Stomach (tissue), 9 donors: Measurements from ENCODE around the gene ATOX1. TPM values are rescaled to one million over a fixed set of nuclear protein-coding genes. Genes with fewer than 3 reads are reported as not detected.
"Not testable (repeated sequence)": the region's sequence is repeated elsewhere in the genome, so short reads cannot be mapped to it uniquely, and the experiment has no call there.

Experiments used
- DNase-seq, 2 donors: peaks; one replicate each; pipeline versions ENCODE4 v3.0.0 to v3.0.0-alpha.2; 2013 to 2019
- H3K27ac ChIP-seq, 5 donors: fragments of 200-600 bp in 4 of 5; sonication (generic) in 4 of 5; one replicate each; pipeline ENCODE4 v1.5.1; 2013 to 2019; ENCODE audit warnings: mild to moderate bottlenecking in 1 of 5, moderate library complexity in 1 of 5
- H3K27me3 ChIP-seq, 3 donors: fragments of 200-600 bp; sonication (generic); one replicate each; pipeline ENCODE4 v1.5.1; 2017 to 2019; ENCODE audit warnings: mixed run types in 1 of 3
- H3K36me3 ChIP-seq, 4 donors: fragments of 200-600 bp; sonication (generic); 1 replicate in 3 of 4; 2 replicates in 1 of 4; pipeline ENCODE4 v1.5.1; 2016 to 2019
- H3K4me1 ChIP-seq, 4 donors: fragments of 200-600 bp; sonication (generic); one replicate each; pipeline ENCODE4 v1.5.1; 2016 to 2019
- H3K4me3 ChIP-seq, 4 donors: fragments of 200-600 bp; sonication (generic) in 3 of 4; one replicate each; pipeline ENCODE4 v1.5.1; 2016 to 2019; ENCODE audit warnings: mild to moderate bottlenecking in 1 of 4
- H3K9me3 ChIP-seq, 4 donors: fragments of 200-600 bp; sonication (generic); one replicate each; pipeline ENCODE4 v1.5.1; 2016 to 2019
- CTCF ChIP-seq, 7 experiments: fragments of 450-650 bp in 4 of 7; fragments of 200-600 bp in 3 of 7; sonication (generic) in 3 of 7; IDR thresholded peaks; one replicate each; pipeline ENCODE4 v1.5.1; 2016 to 2019; ENCODE audit warnings: antibody characterized with exemption in 7 of 7, control low read depth in 2 of 7, mild to moderate bottlenecking in 1 of 7
- EP300 ChIP-seq: sonication (generic); formaldehyde crosslinking; IDR thresholded peaks from one replicate; pipeline ENCODE4 v1.6.1; 2017; ENCODE audit warnings: antibody characterized with exemption
- POLR2A ChIP-seq, 4 donors: fragments of 450-650 bp; IDR thresholded peaks; one replicate each; pipeline ENCODE4 v1.6.1; 2016; ENCODE audit warnings: antibody characterized with exemption in 4 of 4, control low read depth in 2 of 4, mild to moderate bottlenecking in 1 of 4, moderate library complexity in 1 of 4
- POLR2AphosphoS5 ChIP-seq, 3 donors: sonication (generic); formaldehyde crosslinking; IDR thresholded peaks; one replicate each; pipeline ENCODE4 v1.6.1; 2016; ENCODE audit warnings: antibody characterized with exemption in 3 of 3
- WGBS, 5 donors: extraction: QIAGEN DNeasy Blood & Tissue Kit in 3 of 5; methylation state at CpG; one replicate each; pipeline versions ENCODE4 v1.1.5 to v1.1.7; 2013 to 2018; 5-methylcytosine and 5-hydroxymethylcytosine counted together
- intact Hi-C: fragments of 100-400 bp; cut with DNase I; formaldehyde crosslinking; loops from one replicate; pipeline ENCODE4 v1.15.1; 2023; ENCODE audit warnings: low total_unique reads
- polyA plus RNA-seq, 3 donors: library from polyadenylated mRNA; stranded (reverse); fragments of 200-250 nt; gene quantifications; one replicate each; pipeline ENCODE4 v1.2.3, GENCODE V29; 2013
- total RNA-seq, 5 donors: library from RNA; depleted of rRNA; stranded (reverse); fragments of >200 nt; gene quantifications; one replicate each; pipeline versions ENCODE4 v1.1.0 to v1.2.3, GENCODE V29; 2014 to 2016
- donor health status: healthy with polysubstance abuse.
- donor health status: Bipolar disorder and iron deficiency.
- donor health status: healthy.

The ATOX1 gene
- total and polyA plus RNA-seq, 8 donors, result 24.6 to 177 (median 80.6) TPM; not detected in 1

- Histone ChIP-seq H3K27ac (no peak overlapping the region), H3K36me3 (peaks cover 0 to 28% (median 2%) of the 10 kb centered on the region in 4 donors), H3K4me3 (no peak overlapping the region), H3K27me3 (no peaks in the 10 kb centered on the region), H3K9me3 (peaks cover 3 to 18% (median 6%) of the 10 kb centered on the region in 4 donors), H3K4me1 (no peaks in the 10 kb centered on the region)
- intact Hi-C loops, result no loop called here
- WGBS, 5 donors, result 95 to 100% (median 97%) methylated on average over 3 of the region's 3 CpGs
- DNase-seq, result no peak
- TF ChIP-seq CTCF (IDR thresholded peaks at IDR 0.05) (no peak), EP300 (no peak), POLR2AphosphoS5 (IDR thresholded peaks at IDR 0.05) (no peak), POLR2A (IDR thresholded peaks at IDR 0.05) (no peak)
Observed at GRCh38 chr5:151734064-151734408, 24.4 kb downstream of the ATOX1 start.

- H3K27me3 ChIP-seq, result no peaks in the 10 kb centered on the region
- intact Hi-C loops, result no loop called here
- TF ChIP-seq CTCF (IDR thresholded peaks at IDR 0.05) (no peak), EP300 (no peak), POLR2AphosphoS5 (IDR thresholded peaks at IDR 0.05) (no peak), POLR2A (IDR thresholded peaks at IDR 0.05) (no peak)
- no peak for DNase-seq
- no peaks in the 10 kb centered on the region for H3K4me1 ChIP-seq
- no peak overlapping the region for H3K27ac ChIP-seq
- H3K4me3 ChIP-seq, result no peak overlapping the region
- H3K36me3 ChIP-seq, result peaks cover 0 to 28% (median 2%) of the 10 kb centered on the region in 4 donors
- peaks cover 3 to 19% (median 6%) of the 10 kb centered on the region in 4 donors for H3K9me3 ChIP-seq
- 91 to 97% (median 94%) methylated on average over 9 of the region's 9 CpGs for WGBS, 5 donors
Observed at GRCh38 chr5:151733358-151734063, 24.9 kb downstream of the ATOX1 start.

DNA sequence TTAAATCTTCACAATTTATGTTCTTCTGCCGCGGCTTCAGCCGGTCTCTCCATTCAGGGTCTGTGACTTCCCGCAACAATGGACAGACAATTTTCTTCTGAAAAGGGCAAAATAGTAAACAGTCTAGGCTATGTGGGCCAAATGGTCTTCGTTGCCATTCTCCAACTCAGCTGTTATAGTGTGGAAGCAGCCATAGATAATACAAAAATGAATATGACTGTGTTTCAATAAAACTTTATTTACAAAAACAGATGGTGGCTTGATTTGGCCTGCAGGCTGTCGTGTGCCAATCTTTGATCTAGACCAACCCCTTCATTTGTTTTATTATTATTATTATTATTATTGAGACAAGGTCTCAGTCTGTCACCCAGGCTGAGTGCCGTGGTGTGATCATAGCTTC lies 28.1 kb downstream of the ATOX1 start:
- H3K9me3 ChIP-seq, result peaks cover 3 to 19% (median 6%) of the 10 kb centered on the region in 4 donors
- H3K4me1 ChIP-seq, result no peaks in the 10 kb centered on the region
- H3K4me3 ChIP-seq, result no peak overlapping the region
- intact Hi-C loops, result no loop called here
- no peaks in the 10 kb centered on the region for H3K27me3 ChIP-seq
- TF ChIP-seq EP300 (no peak), POLR2A (IDR thresholded peaks at IDR 0.05) (no peak), POLR2AphosphoS5 (IDR thresholded peaks at IDR 0.05) (no peak), CTCF (IDR thresholded peaks at IDR 0.05) (no peak)
- WGBS, 5 donors, result 89 to 97% (median 93%) methylated on average over 7 of the region's 7 CpGs
- H3K36me3 ChIP-seq, result peaks cover 0 to 18% (median 2%) of the 10 kb centered on the region in 4 donors
- H3K27ac ChIP-seq, result no peak overlapping the region
- no peak for DNase-seq

- H3K27me3 ChIP-seq, H3K4me1 ChIP-seq, DNase-seq, H3K4me3 ChIP-seq, intact Hi-C loops, H3K27ac ChIP-seq: not testable (repeated sequence)
- Histone ChIP-seq H3K9me3 (peaks cover 3 to 19% (median 6%) of the 10 kb centered on the region in 4 donors), H3K36me3 (peaks cover 0 to 18% (median 2%) of the 10 kb centered on the region in 4 donors)
- 75 to 98% (median 81%) methylated on average over 5 of the region's 5 CpGs for WGBS, 5 donors
Observed at GRCh38 chr5:151729597-151729996, 28.8 kb downstream of the ATOX1 start.

DNA sequence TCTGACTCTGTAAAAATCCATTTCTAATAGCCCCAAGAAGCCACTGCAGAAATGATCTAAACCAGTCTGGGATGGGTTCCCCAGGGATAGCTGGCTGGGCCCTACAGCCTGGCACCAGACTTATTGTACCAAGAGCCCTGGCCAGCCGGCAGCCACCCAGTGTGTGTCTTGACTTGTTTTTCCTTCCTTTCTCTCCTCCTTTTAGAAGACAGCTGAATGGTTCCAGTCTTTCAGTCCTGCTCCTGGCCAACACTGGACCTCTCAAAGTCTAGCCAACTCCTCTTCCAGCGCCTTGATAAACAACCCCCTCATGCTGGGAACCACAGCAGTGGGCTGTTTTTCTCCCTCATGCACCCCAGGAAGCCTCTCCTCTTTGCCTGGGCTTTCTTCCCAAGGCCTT lies 34.1 kb downstream of the ATOX1 start:
- WGBS, 5 donors, result 84 to 96% (median 93%) methylated on average over 2 of the region's 2 CpGs
- intact Hi-C loops, result no loop called here
- Histone ChIP-seq H3K9me3 (peaks cover 0 to 4% (median 0%) of the 10 kb centered on the region in 4 donors), H3K36me3 (peaks cover 0 to 1% (median 0%) of the 10 kb centered on the region in 4 donors), H3K4me1 (no peaks in the 10 kb centered on the region), H3K4me3 (no peak overlapping the region), H3K27me3 (no peaks in the 10 kb centered on the region), H3K27ac (no peak overlapping the region)
- no peak for TF ChIP-seq CTCF (IDR thresholded peaks at IDR 0.05)
- no peak for DNase-seq
